ENCODE measurements around the gene FLNA. TPM values are rescaled to one million over a fixed set of nuclear protein-coding genes. Genes with fewer than 3 reads are reported as not detected.
"Not testable (repeated sequence)": the region's sequence is repeated elsewhere in the genome, so short reads cannot be mapped to it uniquely, and the experiment has no call there.

Gene FLNA
- total RNA-seq, 1 experiment from 2014 or later, result 801 TPM

DNA sequence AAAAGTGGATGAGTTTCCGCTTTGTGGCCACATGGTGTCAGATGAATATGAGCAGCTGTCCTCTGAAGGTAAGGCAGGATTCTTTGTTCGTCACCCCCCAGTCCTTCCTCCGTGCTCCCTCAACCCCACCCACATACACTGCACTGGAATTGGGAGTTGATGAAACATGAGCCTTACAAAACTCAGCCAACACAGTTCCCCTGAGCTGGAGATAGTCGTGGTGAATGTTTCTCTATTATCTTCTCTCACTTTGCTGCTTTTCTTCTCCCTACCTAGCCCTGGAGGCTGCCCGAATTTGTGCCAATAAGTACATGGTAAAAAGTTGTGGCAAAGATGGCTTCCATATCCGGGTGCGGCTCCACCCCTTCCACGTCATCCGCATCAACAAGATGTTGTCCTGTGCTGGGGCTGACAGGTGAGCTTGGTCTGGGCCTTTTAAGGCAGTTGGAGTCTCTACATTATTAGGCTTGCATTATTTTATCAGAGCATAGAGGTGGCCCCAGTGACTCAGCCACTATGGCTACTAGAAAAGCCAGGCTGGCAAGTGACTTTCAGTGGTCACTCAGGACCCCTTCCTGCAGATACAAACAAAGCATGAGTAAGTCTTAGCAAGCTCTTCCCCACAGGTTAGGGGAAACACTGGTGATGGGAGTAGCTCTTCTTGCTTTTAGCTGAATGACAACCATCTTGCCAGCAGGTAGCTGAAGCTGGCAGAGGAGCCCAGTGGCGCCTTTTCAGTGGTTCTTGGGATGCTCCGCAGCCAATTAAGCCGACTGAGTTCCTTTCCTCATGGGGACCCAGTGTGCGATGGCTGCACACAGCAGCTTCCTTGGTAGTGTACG lies 25.3 kb upstream of the FLNA start:
- no peak for DNase-seq (ENCODE audit: low read depth)

DNA sequence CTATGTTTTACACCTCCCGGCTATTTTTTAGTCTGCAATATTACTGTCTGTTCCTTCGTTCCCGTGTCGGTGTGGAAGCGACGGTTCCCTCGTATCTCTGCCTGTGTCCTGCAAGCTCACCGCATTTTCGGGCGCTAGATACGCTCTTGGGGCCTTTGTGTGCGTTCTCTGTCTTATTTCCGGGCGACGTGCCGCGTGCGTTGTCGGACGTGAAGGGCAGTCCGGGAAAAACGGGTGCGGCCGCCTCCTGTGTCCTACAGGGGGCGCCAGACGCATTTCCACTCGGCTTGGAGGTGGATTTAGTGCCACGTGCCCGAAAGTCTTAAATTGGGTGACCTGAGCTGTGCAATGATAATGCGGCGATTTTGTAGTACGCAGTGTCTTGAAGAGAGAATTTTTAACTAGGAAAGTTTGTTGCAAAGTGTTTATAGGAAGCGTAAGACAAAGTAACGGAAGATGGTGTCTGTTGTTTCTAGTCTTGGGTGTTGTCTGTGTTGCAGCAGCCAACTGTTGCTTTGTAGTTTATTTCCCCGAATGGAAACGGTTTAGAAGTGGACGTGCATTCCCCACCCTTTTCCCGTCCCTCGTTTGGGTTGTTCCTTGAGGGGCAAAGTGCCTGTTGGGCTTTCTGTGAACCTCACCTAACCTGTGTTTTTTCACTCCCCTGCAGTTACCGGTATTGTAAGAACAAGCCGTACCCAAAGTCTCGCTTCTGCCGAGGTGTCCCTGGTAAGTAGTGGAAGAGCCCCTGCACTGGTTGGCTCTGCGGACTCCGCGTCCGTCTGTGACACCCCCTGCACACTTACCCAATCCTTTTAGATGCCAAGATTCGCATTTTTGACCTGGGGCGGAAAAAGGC lies 24.5 kb upstream of the FLNA start:
- DNase-seq (ENCODE audit: low read depth), result peak; percentile 72

DNA sequence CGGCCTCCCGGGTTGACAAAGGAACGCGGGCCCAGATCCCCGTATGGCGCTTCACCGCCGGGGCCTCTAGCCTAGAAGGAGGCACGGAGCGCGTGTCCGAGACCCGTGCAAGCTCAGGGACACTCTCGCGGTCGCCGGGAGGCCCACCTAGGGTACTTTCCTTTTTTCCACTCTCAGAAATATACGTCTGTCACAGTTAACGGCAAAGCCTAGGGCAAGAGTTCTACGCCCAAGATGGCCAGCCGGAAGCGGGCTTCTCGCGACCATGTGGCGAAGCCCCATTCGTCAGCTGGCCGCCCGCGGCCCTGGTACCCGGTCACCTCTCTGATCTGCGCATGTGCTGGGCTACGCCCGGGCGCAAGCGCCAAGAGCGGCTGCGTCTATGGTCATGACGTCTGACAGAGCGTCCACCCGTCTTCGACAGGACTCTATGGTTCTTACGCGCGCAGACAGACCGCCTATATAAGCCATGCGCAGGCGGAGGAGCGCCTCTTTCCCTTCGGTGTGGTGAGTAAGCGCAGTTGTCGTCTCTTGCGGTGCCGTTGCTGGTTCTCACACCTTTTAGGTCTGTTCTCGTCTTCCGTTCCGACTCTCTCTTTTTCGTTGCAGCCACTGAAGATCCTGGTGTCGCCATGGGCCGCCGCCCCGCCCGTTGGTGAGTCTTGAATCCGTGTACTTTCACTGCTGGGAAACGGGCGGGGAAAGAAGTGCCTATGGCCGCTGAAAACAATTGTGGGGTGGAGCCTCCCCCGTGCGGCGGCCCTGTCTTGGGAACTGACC lies 23.6 kb upstream of the FLNA start, which contains the start of gene RPL10:
Gene RPL10, plus strand, starts transcription at position 490 of the 780 bp plus-strand sequence. Its CDS starts 143 bp downstream, at position 633.
- peak; percentile 95 for DNase-seq (ENCODE audit: low read depth)

DNA sequence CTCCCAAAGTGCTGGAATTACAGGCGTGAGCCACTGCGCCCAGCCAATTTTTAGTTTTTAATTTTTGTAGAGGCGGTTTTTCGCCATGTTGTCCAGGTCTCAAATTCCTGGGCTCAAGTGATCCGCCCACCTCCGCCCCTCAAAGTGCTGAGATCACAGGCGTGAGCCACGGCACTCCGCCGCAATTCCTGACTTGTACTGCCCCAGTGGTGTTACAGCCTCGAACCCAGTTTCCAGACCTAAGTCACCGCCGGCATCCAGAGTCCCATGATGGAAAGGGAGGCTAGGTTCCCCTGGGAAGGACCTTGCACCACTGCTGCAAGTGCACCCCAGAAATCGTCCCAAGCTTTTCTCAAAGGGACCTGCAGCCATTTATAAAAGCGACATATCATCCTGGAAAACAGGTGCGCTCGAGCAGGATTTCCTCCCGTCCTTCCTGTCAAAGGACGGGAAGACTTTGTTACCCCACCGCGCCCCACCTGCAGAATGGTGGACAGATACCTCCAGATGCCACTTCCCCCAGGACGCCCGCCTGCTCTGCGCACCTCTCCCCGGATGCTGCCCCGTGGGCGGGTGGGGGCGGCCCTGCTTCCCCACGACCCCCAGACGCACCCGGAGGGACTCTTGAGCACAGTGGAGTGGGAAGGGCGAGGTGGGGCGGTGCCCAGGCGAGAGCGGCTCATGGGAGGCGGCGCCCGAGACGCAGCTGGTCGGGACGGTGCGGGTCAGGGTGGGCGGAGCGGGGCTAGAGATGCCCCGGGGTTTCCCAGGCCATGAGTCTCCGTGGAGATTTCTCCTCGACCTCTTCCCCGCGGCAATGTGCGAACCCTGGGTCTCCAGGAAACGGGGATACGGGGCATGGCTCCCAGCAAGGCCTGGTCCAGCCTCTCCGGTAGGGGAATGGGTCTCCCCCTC lies 22.8 kb upstream of the FLNA start:
- DNase-seq (ENCODE audit: low read depth), result no peak

DNA sequence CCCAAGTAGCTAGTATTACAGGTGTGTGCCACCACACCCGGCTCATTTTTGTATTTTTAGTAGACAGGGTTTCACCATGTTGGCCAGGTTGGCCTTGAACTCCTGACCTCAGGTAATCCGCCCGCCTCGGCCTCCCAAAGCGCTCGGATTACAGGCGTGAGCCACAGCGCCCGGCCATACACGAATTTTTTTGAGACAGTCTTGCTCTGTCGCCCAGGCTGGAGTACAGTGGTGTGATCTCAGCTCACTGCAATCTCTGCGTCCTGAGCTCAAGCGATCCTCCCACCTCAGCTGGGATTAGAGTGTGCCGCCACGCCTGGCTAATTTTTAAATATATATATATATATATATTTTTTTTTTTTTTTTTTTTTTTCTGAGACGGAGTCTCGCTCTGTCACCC lies 21.9 kb upstream of the FLNA start:
- DNase-seq (ENCODE audit: low read depth), result not testable (repeated sequence)

DNA sequence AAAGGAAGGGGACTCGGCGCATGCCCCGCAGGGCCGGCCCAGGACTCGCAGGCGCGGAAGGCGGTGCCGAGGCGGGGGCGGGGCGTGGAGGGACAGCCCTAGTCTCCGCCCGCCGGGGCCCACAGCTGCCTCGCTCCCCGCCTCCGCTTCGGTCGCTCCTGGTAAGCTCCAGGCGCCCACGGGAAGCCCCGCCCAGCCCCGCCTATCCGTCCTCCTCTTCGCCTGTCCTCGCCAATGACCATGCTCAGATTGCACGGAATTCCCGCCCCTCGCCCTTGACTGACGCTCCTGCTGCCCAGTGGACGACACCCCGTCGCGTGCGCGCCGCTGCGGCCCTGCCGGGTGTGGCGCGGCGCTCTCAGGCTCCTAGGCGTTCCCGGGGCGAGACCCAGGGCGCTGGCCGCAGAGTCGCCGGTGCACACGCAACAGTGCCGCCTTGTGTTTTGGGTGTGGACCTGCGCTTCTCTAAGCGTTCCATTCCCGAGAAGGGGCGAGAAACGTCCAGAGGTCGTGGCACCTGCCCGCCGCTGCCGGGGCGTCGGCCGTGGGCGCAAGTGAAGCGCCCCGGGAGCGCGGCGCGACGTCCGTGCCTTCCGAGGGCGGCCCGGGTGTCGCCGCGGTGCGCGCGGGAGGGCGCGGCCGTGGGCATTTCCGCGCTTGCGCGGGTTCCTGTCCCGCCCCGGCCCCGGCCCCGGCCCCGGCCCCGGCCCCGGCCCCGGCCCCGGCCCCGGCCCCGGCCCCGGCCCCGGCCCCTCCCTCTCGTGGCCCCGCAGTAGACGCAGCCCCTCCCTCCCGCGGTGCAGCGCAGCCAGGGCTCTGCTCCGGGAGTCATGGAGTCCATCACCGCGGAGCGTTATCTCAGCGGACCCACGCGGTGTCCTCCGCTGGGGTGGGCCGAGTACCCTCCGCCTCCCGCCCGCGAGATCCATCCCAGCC lies 15.6 kb upstream of the FLNA start:
- DNase-seq (ENCODE audit: low read depth), result not testable (repeated sequence)

DNA sequence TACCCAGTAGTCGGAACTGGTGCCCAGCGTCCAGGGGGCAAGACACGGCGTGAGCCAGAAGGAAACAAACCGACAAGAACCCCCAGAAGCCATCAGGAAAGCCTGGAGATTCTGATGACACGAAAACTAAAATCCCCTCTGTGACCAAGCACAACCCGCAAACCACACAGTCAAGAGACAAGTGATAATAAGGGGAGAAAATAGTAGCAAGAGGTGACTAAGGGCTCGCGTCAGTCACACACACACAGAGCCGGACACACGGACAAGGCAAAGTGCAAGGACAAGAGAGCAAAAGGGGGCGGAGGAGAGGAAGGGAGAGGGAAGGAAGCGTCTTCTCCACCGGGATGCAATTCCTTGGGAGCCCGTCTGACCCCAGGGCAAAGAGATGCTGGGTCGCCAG lies 14.2 kb upstream of the FLNA start:
- DNase-seq (ENCODE audit: low read depth), result not testable (repeated sequence)

DNA sequence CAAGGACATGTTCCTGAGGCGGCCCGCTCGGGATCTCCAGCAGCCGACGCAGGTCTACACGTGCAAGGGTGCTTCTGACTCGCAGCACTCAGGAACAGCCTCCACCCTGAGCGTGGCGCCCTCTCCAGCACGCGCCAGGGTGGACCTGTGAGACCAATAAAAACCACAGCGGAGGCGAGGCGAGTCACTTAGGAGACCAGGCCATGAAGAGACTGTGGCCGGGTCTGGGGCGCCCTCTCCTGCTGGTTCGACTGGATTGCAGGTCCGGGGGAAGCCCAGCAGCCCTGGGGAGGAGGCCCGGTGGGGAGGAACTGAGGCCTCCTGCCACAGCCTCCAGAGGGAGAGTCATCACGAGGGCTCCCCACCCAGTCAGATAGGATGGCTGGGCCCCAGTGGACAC lies 13.7 kb upstream of the FLNA start:
- not testable (repeated sequence) for DNase-seq (ENCODE audit: low read depth)

- DNase-seq (ENCODE audit: low read depth), result no peak
These were observed 10.0 kb upstream of the FLNA start for GRCh38 chrX:154384284-154384892.

GRCh38 chrX:154383359-154384283 lies 9.2 kb upstream of the FLNA start:
- DNase-seq (ENCODE audit: low read depth), result no peak

GRCh38 chrX:154382483-154383069 lies 8.1 kb upstream of the FLNA start:
- DNase-seq (ENCODE audit: low read depth), result no peak

DNA sequence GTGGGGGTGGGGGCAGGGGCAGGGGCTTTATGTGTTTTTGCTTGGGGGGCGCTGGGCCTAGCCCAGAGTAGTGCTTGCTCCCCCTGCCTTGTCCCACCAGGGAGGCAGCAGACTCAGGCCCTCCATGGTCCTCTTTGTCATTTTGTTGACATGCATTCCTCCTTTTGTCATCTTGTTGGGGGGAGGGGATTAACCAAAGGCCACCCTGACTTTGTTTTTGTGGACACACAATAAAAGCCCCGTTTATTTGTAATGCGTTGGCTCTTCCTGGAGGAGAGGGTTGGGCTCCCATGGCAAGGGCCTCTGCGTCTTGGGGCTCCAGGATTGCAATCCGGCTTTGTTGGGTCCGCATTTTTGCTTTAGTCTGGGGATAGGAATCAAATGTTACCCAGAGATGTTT lies 6.8 kb upstream of the FLNA start:
- DNase-seq (ENCODE audit: low read depth), result no peak

DNA sequence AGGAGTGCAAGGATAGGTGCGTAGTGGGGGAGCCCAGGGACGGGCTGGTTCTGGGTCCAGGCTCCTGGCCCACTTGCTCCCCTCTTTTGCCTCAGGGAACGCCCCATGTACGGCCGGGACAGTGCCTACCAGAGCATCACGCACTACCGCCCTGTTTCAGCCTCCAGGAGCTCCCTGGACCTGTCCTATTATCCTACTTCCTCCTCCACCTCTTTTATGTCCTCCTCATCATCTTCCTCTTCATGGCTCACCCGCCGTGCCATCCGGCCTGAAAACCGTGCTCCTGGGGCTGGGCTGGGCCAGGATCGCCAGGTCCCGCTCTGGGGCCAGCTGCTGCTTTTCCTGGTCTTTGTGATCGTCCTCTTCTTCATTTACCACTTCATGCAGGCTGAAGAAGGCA lies 6.4 kb upstream of the FLNA start:
- DNase-seq (ENCODE audit: low read depth), result no peak

- no peak for DNase-seq (ENCODE audit: low read depth)
These were observed 5.7 kb upstream of the FLNA start for GRCh38 chrX:154380153-154380552.

DNA sequence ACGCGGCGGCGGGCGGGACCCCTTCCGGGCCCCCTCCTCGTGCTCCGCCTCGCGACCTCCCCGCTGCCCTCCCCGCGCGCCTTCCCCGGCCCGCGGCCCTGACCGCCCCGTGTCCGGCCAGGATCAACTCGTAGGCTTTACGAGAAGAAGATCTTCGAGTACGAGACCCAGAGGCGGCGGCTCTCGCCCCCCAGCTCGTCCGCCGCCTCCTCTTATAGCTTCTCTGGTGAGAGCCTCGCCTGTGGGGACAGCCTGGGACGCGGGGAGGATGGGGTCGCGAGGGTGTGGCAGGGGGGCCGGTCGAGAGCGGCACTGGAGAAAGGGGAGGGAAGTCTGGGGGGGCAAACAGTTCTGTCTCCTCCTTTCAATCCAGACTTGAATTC lies 5.1 kb upstream of the FLNA start:
- DNase-seq (ENCODE audit: low read depth), result no peak

- DNase-seq (ENCODE audit: low read depth), result peak; percentile 97
These were observed 4.5 kb upstream of the FLNA start, which contains the start of gene EMD for GRCh38 chrX:154378799-154379568. Gene EMD (plus strand): TSS chrX:154379295. CDS start chrX:154379485, 190 bp downstream.

All from Daoy (cell line).